ENCODE measurements around the gene CLDN24.

DNA sequence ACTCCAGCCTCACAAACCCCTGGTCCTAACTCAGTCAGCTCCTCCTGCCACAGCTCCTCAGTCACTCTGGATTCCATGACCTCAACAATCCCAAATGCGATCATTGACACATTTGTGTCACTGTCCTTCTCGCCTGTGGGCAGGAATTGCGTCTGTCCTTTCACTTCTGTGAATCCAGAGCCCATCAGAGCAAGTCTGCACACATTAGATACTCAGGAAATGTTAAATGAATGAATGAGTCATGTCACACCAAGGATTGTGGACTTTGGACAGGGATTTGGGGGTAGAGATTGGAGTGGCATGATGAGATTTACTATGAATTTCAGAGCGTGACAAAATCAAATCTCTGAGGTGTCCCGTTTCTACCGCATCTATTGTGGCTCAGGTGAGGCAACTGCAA is 11.8 kb upstream of the CLDN24 start:
- TF ChIP-seq POLR2A (IDR thresholded peaks at IDR 0.05) (no peak), EP300 (IDR thresholded peaks at IDR 0.05; ENCODE audit: low read depth) (no peak), CTCF (IDR thresholded peaks at IDR 0.05) (no peak), POLR2AphosphoS5 (IDR thresholded peaks at IDR 0.05) (no peak)

Data from transverse colon (tissue), 4 donors.